Progenitor cell of endocrine pancreas (in vitro differentiated cells): Measurements from ENCODE around the gene XPA. TPM values are rescaled to one million over a fixed set of nuclear protein-coding genes. Genes with fewer than 3 reads are reported as not detected.
A peak's percentile ranks its signal among the peaks of the same experiment; 100 is the strongest.
"Not testable (repeated sequence)": the region's sequence is repeated elsewhere in the genome, so short reads cannot be mapped to it uniquely, and the experiment has no call there.

Experiments
- DNase-seq: peaks from one replicate; pipeline ENCODE4 v3.0.0; 2021; ENCODE audit warnings: low spot score; ENCODE audit not compliant: unreplicated experiment
- H3K27ac Mint-ChIP-seq: 2 replicates; pipeline ENCODE4 v1.8.0; 2021; ENCODE audit warnings: mild to moderate bottlenecking, moderate library complexity, mixed read lengths
- H3K27me3 Mint-ChIP-seq: 2 replicates; pipeline ENCODE4 v1.8.0; 2021; ENCODE audit warnings: mixed read lengths
- H3K36me3 Mint-ChIP-seq: 2 replicates; pipeline ENCODE4 v1.8.0; 2022; ENCODE audit warnings: mixed read lengths; ENCODE audit not compliant: insufficient read depth
- H3K4me1 Mint-ChIP-seq: 2 replicates; pipeline ENCODE4 v1.8.0; 2021; ENCODE audit warnings: low read depth, mixed read lengths
- H3K4me3 Mint-ChIP-seq: 2 replicates; pipeline ENCODE4 v1.8.0; 2021; ENCODE audit warnings: low read depth, mild to moderate bottlenecking, moderate library complexity, mixed read lengths
- H3K9me3 Mint-ChIP-seq: 2 replicates; pipeline ENCODE4 v1.8.0; 2021; ENCODE audit warnings: low read depth, mixed read lengths
- CTCF ChIP-seq: fragments of 200-600 bp; sonication (generic); IDR thresholded peaks from one replicate; pipeline ENCODE4 v1.5.0; 2021; ENCODE audit warnings: antibody characterized with exemption, mild to moderate bottlenecking; ENCODE audit not compliant: unreplicated experiment
- long read RNA-seq: library from polyadenylated mRNA; unstranded; transcript quantifications from one replicate; pipeline ENCODE4 v2.0.0, GENCODE V29; 2020
- total RNA-seq: library from RNA; stranded (reverse); gene quantifications from 2 replicates; pipeline ENCODE4 v1.2.1, GENCODE V29; 2021

XPA gene
- 15.0 and 16.4 TPM in 2 replicates for total RNA-seq
- long read RNA-seq, transcript XPA-201 (6 exons, 1,417 nt): major isoform, 9 of 16 reads
- long read RNA-seq, partial matches to known transcripts: 4 of 16 reads
- long read RNA-seq, other reads (novel, unspliced or antisense): 3 of 16 reads

GRCh38 chr9:97696803-97697601 is at the start of gene XPA:
Gene XPA, minus strand, starts transcription at chr9:97697340. Its CDS starts 48 bp downstream, at chr9:97697292.
- H3K4me3 Mint-ChIP-seq: peak within 1 kb of the TSS; percentile 85
- peaks cover 32% of the 10 kb centered on the region for H3K4me1 Mint-ChIP-seq
- peak within 1 kb of the TSS; percentile 90 for H3K27ac Mint-ChIP-seq
- H3K27me3 Mint-ChIP-seq: no peaks in the 10 kb centered on the region
- no peaks in the 10 kb centered on the region for H3K9me3 Mint-ChIP-seq
- no peak for TF ChIP-seq CTCF
- peaks cover 2% of the 10 kb centered on the region for H3K36me3 Mint-ChIP-seq
- DNase-seq: peak; percentile 98

- no peaks in the 10 kb centered on the region for H3K36me3 Mint-ChIP-seq
- H3K27ac Mint-ChIP-seq: no peak overlapping the region
- TF ChIP-seq CTCF: no peak
- peaks cover 16% of the 10 kb centered on the region for H3K4me1 Mint-ChIP-seq
- DNase-seq: no peak
- peaks cover 8% of the 10 kb centered on the region for H3K9me3 Mint-ChIP-seq
- H3K4me3 Mint-ChIP-seq: no peak overlapping the region
- H3K27me3 Mint-ChIP-seq: peaks cover 41% of the 10 kb centered on the region
Observed at GRCh38 chr9:97744710-97745708, 47.9 kb upstream of the XPA start.

- not testable (repeated sequence) for DNase-seq, H3K27ac Mint-ChIP-seq, H3K4me3 Mint-ChIP-seq, H3K9me3 Mint-ChIP-seq, H3K36me3 Mint-ChIP-seq
- H3K27me3 Mint-ChIP-seq: peaks cover 46% of the 10 kb centered on the region
- H3K4me1 Mint-ChIP-seq: peaks cover 16% of the 10 kb centered on the region
Observed at GRCh38 chr9:97744025-97744424, 46.9 kb upstream of the XPA start.

- H3K4me1 Mint-ChIP-seq: peaks cover 12% of the 10 kb centered on the region
- no peak overlapping the region for H3K4me3 Mint-ChIP-seq
- H3K27me3 Mint-ChIP-seq: peaks cover 46% of the 10 kb centered on the region
- H3K27ac Mint-ChIP-seq: no peak overlapping the region
- no peak for TF ChIP-seq CTCF
- H3K9me3 Mint-ChIP-seq: peaks cover 8% of the 10 kb centered on the region
- H3K36me3 Mint-ChIP-seq: no peaks in the 10 kb centered on the region
- DNase-seq: no peak
Observed at GRCh38 chr9:97742545-97742944, 45.4 kb upstream of the XPA start.

- TF ChIP-seq CTCF: no peak
- no peak for DNase-seq
- H3K27me3 Mint-ChIP-seq: peaks cover 44% of the 10 kb centered on the region
- H3K4me3 Mint-ChIP-seq: peak overlapping the region; percentile 64
- H3K4me1 Mint-ChIP-seq: peaks cover 6% of the 10 kb centered on the region
- H3K9me3 Mint-ChIP-seq: peaks cover 8% of the 10 kb centered on the region
- no peak overlapping the region for H3K27ac Mint-ChIP-seq
- H3K36me3 Mint-ChIP-seq: no peaks in the 10 kb centered on the region
Observed at GRCh38 chr9:97741947-97742346, 44.8 kb upstream of the XPA start.
